Fibroblast of mammary gland (primary cell): ENCODE results near the gene EXOC8.

Experiments
- DNase-seq: peaks from one replicate; pipeline ENCODE4 v3.0.0-alpha.2; 2010; ENCODE audit warnings: low read depth
- H3K4me3 ChIP-seq: 2 replicates; pipeline ENCODE4 v1.5.1; 2011; ENCODE audit warnings: low read depth, mild to moderate bottlenecking, low read length, moderate library complexity; ENCODE audit not compliant: control insufficient read depth
- TF ChIP-seq, protein P1 (sequence below): conservative IDR thresholded peaks from 2 replicates; pipeline ENCODE4 v1.5.1; 2011; ENCODE audit warnings: low read depth, low read length, inconsistent platforms; ENCODE audit not compliant: control insufficient read depth, insufficient read depth

Gene EXOC8

DNA sequence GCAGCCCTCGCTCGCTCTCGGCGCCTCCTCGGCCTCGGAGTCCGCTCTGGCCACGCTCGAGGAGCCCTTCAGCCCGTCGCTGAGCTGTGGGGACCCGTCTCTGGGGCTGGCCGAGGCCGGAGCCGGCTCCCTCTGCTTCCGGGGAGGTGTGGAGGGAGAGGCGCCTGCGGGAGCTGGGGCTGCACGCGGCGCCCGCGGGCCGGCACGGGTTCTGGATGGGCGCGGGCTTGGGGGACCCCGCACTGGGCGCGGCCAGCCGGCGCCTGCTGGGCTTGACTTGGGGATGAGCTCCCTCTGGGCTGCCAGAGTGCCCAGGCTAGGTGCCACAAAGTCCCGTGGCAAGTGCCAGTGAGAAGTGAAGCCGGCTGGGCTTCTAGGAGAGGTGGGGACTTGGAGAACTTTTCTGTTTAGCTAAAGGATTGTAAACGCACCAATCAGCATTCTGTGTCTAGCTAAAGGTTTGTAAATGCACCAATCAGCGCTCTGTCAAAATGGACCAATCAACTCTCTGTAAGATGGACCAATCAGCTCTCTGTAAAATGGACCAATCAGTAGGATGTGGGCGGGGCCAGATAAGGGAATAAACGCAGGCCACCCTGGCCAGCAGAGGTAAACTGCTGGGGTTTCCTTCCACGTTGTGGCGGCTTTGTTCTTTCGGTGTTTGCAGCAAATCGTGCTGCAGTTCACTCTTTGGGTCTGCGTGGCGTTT, 20.2 kb downstream of the EXOC8 start:
- TF ChIP-seq, protein P1, sequence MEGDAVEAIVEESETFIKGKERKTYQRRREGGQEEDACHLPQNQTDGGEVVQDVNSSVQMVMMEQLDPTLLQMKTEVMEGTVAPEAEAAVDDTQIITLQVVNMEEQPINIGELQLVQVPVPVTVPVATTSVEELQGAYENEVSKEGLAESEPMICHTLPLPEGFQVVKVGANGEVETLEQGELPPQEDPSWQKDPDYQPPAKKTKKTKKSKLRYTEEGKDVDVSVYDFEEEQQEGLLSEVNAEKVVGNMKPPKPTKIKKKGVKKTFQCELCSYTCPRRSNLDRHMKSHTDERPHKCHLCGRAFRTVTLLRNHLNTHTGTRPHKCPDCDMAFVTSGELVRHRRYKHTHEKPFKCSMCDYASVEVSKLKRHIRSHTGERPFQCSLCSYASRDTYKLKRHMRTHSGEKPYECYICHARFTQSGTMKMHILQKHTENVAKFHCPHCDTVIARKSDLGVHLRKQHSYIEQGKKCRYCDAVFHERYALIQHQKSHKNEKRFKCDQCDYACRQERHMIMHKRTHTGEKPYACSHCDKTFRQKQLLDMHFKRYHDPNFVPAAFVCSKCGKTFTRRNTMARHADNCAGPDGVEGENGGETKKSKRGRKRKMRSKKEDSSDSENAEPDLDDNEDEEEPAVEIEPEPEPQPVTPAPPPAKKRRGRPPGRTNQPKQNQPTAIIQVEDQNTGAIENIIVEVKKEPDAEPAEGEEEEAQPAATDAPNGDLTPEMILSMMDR: no peak
- no peak for DNase-seq
- H3K4me3 ChIP-seq: no peak overlapping the region

DNA sequence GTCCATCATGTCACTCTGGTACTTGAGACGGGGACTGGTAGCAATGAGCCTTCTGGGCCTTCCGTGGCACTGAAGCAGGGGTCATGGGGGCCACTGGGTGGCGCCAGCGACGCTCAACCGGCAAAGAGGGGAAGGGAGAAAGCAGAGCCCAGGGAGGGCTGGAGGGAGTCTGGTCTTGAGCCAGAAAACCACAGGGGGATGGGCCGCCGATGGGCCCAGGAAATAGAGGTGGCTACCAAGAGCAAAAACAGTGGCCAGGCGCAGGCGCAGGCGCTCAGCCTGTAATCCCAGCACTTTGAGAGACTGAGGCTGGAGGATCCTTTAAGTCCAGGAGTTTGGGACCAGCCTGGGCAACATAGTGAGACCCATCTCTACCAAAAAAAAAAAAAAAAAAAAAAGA, 21.8 kb downstream of the EXOC8 start:
- no peak overlapping the region for H3K4me3 ChIP-seq
- TF ChIP-seq, protein P1: peak; percentile 56
- peak; percentile 39 for DNase-seq

DNA sequence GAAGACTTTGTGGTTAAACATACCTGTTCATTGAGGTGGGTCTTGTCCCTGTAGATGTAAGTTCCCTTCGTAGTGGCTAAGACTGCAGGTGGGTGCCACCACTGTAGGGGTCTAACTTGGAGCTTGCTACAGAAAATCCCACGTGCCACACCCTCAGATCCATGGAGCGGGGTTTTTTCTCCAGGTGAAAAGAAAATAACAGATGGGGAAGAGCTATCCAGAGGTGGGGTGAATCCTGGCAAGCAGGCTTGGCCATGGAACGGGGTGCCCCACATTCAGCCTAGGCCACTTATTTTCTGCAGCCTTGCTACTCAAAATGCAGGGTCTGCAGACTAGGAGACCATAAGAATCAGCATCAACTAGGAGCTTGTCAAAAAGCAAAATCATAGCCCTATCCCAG, 24.0 kb downstream of the EXOC8 start:
- no peak for DNase-seq
- H3K4me3 ChIP-seq: no peak overlapping the region
- TF ChIP-seq, protein P1: no peak

DNA sequence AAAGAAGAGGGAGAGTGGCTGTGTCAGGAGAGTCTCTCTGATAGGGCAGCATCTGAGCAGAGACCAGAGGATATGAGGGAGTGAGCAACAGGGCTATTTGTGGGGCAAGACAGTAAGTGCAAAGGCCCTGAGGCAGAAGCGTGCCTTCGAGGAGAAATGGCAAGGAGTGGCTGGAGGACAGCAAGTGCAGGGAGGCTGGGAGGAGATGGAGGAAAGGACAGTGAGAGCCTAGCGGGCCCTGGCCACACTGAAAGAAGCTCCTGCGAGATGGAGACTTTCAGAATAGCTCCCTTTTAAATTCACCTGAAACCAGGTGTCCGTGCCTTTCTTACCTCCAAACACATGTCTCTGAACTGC, 25.2 kb downstream of the EXOC8 start:
- no peak for DNase-seq
- no peak overlapping the region for H3K4me3 ChIP-seq
- TF ChIP-seq, protein P1: no peak

DNA sequence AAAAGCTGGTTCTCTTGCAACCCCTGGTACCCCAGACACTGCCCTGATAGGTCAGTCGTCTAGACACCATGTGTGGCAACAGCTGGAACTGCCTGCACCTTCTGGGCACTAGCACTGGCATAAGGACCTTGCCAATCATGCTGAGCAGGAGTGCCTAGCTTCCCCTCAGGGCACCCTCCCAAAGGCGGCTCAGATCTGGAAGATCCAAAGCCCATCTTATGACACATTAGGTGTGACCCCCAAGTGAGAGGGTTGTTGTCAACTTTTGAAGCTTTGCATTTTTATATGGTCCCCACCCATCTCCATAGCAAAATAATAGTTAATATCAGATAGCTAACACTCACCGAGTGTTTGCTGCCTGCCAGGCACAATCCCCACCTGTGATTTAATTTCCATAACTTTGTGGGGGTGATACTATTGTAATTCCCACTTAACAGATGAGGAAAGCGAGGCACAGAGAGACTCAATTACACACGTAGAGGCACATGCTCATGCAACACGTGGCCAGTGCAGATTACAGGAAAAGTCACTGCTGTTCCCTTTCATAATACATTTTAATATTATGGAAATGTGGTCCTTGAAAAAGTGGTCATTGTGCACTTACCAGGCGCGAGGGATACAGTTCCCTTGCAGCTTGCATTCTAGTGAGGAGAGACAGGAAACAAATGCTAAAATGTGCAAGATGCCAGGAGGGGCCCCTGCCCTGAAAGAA, 25.8 kb downstream of the EXOC8 start:
- no peak overlapping the region for H3K4me3 ChIP-seq
- TF ChIP-seq, protein P1: no peak
- DNase-seq: no peak

DNA sequence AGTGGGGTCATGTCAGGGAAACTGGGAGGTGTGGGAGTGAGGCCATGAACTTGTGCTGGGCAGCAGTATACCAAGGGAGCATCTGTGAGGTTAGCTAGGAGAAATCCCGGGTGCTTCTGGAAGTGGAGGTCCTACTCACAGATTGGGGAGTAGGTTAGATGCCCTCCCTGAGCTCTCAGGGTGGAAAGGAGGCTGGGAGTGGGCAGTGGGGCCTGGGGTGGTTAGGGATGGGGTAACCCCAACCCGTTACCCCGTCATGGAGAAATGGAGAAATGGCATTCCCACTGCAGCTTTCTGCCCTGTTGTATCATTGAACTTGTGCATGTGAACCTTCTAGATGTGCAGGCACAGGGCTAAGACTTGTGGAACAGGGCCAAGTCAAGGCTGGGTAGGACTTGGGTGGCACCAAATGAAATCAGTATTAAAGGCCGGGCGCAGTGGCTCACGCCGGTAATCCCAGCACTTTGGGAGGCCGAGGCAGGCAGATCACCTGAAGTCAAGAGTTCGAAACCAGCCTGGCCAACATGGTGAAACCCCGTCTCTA, 27.2 kb downstream of the EXOC8 start:
- DNase-seq: no peak
- no peak overlapping the region for H3K4me3 ChIP-seq
- TF ChIP-seq, protein P1: no peak

DNA sequence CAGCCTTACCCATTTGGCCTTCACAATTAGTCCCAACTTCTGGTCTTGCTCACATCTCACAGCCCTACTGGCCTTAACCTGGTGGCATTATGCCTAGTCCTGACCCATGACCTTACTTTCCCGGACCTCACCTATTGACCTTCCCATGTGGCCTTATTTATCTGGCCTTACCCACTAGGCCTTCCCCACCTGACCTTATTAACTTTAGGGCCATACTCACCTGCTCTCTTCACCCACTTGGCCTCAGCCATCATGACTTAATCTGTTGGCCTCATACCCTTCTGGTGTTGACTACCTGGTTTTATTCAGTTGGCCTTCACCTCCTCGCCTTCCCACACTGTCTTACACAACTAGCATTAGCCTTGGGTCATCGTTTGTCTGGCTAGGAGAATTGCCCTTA, 35.7 kb downstream of the EXOC8 start:
- TF ChIP-seq, protein P1: no peak
- DNase-seq: no peak

More for the DNA sequence above, 35.7 kb downstream of the EXOC8 start:
- no peak overlapping the region for H3K4me3 ChIP-seq
